Measurements from ENCODE around the gene EEIG2.

Gene EEIG2

GRCh38 chr1:108551137-108551862 is 8.6 kb upstream of the EEIG2 start:
- no peak for DNase-seq (ENCODE audit: low read depth)

- DNase-seq (ENCODE audit: low read depth), result no peak
Measured at GRCh38 chr1:108553905-108554304, 6.0 kb upstream of the EEIG2 start.

GRCh38 chr1:108554682-108555427 is 5.0 kb upstream of the EEIG2 start:
- no peak for DNase-seq (ENCODE audit: low read depth)

- no peak for DNase-seq (ENCODE audit: low read depth)
Measured at GRCh38 chr1:108556066-108556465, 3.8 kb upstream of the EEIG2 start.

- DNase-seq (ENCODE audit: low read depth), result no peak
Measured at GRCh38 chr1:108556499-108556898, 3.4 kb upstream of the EEIG2 start.

GRCh38 chr1:108557296-108557695 is 2.6 kb upstream of the EEIG2 start:
- DNase-seq (ENCODE audit: low read depth), result no peak

- no peak for DNase-seq (ENCODE audit: low read depth)
Measured at GRCh38 chr1:108560189-108560873, 431 bp downstream of the EEIG2 start.

- DNase-seq (ENCODE audit: low read depth), result no peak
Measured at GRCh38 chr1:108560874-108561459, 1.1 kb downstream of the EEIG2 start.

GRCh38 chr1:108561689-108562326 is 1.9 kb downstream of the EEIG2 start:
- peak; percentile 72 for DNase-seq (ENCODE audit: low read depth)

GRCh38 chr1:108563808-108564207 is 3.9 kb downstream of the EEIG2 start:
- no peak for DNase-seq (ENCODE audit: low read depth)

- no peak for DNase-seq (ENCODE audit: low read depth)
Measured at GRCh38 chr1:108565081-108565480, 5.2 kb downstream of the EEIG2 start.

GRCh38 chr1:108565512-108565911 is 5.6 kb downstream of the EEIG2 start:
- no peak for DNase-seq (ENCODE audit: low read depth)

GRCh38 chr1:108568589-108568988 is 8.7 kb downstream of the EEIG2 start:
- DNase-seq (ENCODE audit: low read depth), result no peak

- no peak for DNase-seq (ENCODE audit: low read depth)
Measured at GRCh38 chr1:108569097-108569728, 9.3 kb downstream of the EEIG2 start.

- DNase-seq (ENCODE audit: low read depth), result no peak
Measured at GRCh38 chr1:108570128-108570527, 10.2 kb downstream of the EEIG2 start.

- DNase-seq (ENCODE audit: low read depth), result no peak
Measured at GRCh38 chr1:108570998-108571401, 11.1 kb downstream of the EEIG2 start.

- DNase-seq (ENCODE audit: low read depth), result no peak
Measured at GRCh38 chr1:108572182-108572581, 12.3 kb downstream of the EEIG2 start.

GRCh38 chr1:108573183-108573582 is 13.3 kb downstream of the EEIG2 start:
- no peak for DNase-seq (ENCODE audit: low read depth)

GRCh38 chr1:108574008-108574407 is 14.1 kb downstream of the EEIG2 start:
- DNase-seq (ENCODE audit: low read depth), result no peak

- no peak for DNase-seq (ENCODE audit: low read depth)
Measured at GRCh38 chr1:108575375-108575774, 15.5 kb downstream of the EEIG2 start.

GRCh38 chr1:108583757-108584427 is 24.0 kb downstream of the EEIG2 start:
- DNase-seq (ENCODE audit: low read depth), result no peak
